Mesenchymal stem cell (in vitro differentiated cells and primary cell): Measurements from ENCODE around the gene OR5T1. TPM values are rescaled to one million over a fixed set of nuclear protein-coding genes. Genes with fewer than 3 reads are reported as not detected.

Experiments used
- DNase-seq: peaks from one replicate; pipeline ENCODE4 v3.0.0-alpha.2; 2013
- H2AFZ ChIP-seq: one replicate; pipeline ENCODE4 v1.6.1; 2013; ENCODE audit warnings: low read depth, mild to moderate bottlenecking, control low read depth, inconsistent platforms, low read length, moderate library complexity
- H2AK5ac ChIP-seq: 2 replicates; pipeline ENCODE4 v1.6.1; 2013; ENCODE audit warnings: low read length, moderate library complexity, mild to moderate bottlenecking, inconsistent platforms; ENCODE audit not compliant: severe bottlenecking
- H2BK120ac ChIP-seq: one replicate; pipeline ENCODE4 v1.6.1; 2013; ENCODE audit warnings: low read depth, mild to moderate bottlenecking, inconsistent platforms, low read length, moderate library complexity
- H2BK12ac ChIP-seq, 2 experiments: one replicate each; pipeline ENCODE4 v1.6.1; 2013; ENCODE audit warnings: inconsistent platforms in 2 of 2, low read length in 2 of 2, mild to moderate bottlenecking in 2 of 2, moderate library complexity in 2 of 2, control low read depth in 1 of 2
- H2BK15ac ChIP-seq: one replicate; pipeline ENCODE4 v1.6.1; 2013; ENCODE audit warnings: mild to moderate bottlenecking, low read depth, inconsistent platforms; ENCODE audit not compliant: poor library complexity, severe bottlenecking
- H2BK5ac ChIP-seq: 2 replicates; pipeline ENCODE4 v1.6.1; 2013; ENCODE audit warnings: low read depth, mild to moderate bottlenecking, low read length, control low read depth, inconsistent platforms; ENCODE audit not compliant: poor library complexity, severe bottlenecking
- H3K14ac ChIP-seq, 2 experiments: one replicate each; pipeline ENCODE4 v1.6.1; 2013; ENCODE audit warnings: inconsistent platforms in 2 of 2, low read length in 2 of 2, control low read depth in 1 of 2, mild to moderate bottlenecking in 1 of 2, moderate library complexity in 1 of 2
- H3K18ac ChIP-seq, 2 experiments: one replicate each; pipeline ENCODE4 v1.6.1; 2013; ENCODE audit warnings: inconsistent platforms in 2 of 2, low read length in 2 of 2, control low read depth in 1 of 2, low read depth in 1 of 2, mild to moderate bottlenecking in 1 of 2
- H3K23ac ChIP-seq, 2 experiments: one replicate each; pipeline ENCODE4 v1.6.1; 2013; ENCODE audit warnings: inconsistent platforms in 2 of 2, low read length in 2 of 2, mild to moderate bottlenecking in 2 of 2, moderate library complexity in 2 of 2, control low read depth in 1 of 2
- H3K27ac ChIP-seq: 2 replicates; pipeline ENCODE4 v1.5.1; 2013; ENCODE audit warnings: mild to moderate bottlenecking, moderate library complexity, low read length, control low read depth, inconsistent platforms; ENCODE audit not compliant: poor library complexity, severe bottlenecking
- H3K27me3 ChIP-seq, 2 experiments: 2 replicates each; pipeline versions ENCODE4 v1.6.1 to v1.7.0; 2013; ENCODE audit warnings: low read length in 2 of 2, mild to moderate bottlenecking in 2 of 2, moderate library complexity in 2 of 2, control low read depth in 1 of 2, inconsistent platforms in 1 of 2; ENCODE audit not compliant: control insufficient read depth in 1 of 2, insufficient read depth in 1 of 2
- H3K36me3 ChIP-seq, 2 experiments: 2 replicates each; pipeline versions ENCODE4 v1.6.1 to v1.7.0; 2013; ENCODE audit warnings: low read length in 2 of 2, control low read depth in 1 of 2, inconsistent platforms in 1 of 2, low read depth in 1 of 2, mild to moderate bottlenecking in 1 of 2; ENCODE audit not compliant: insufficient read depth in 2 of 2, control insufficient read depth in 1 of 2
- H3K4ac ChIP-seq, 2 experiments: one replicate each; pipeline ENCODE4 v1.6.1; 2013; ENCODE audit warnings: inconsistent platforms in 2 of 2, low read length in 2 of 2, mild to moderate bottlenecking in 2 of 2, moderate library complexity in 2 of 2, control low read depth in 1 of 2, low read depth in 1 of 2
- H3K4me1 ChIP-seq: 2 replicates; pipeline ENCODE4 v1.6.1; 2013; ENCODE audit warnings: low read depth, low read length, control low read depth; ENCODE audit not compliant: control insufficient read depth, insufficient read depth
- H3K4me2 ChIP-seq: 2 replicates; pipeline ENCODE4 v1.6.1; 2013; ENCODE audit warnings: low read length, mild to moderate bottlenecking, inconsistent platforms; ENCODE audit not compliant: poor library complexity, severe bottlenecking
- H3K4me3 ChIP-seq, 2 experiments: 2 replicates each; pipeline versions ENCODE4 v1.5.1 to v1.7.0; 2013; ENCODE audit warnings: low read length in 2 of 2, mild to moderate bottlenecking in 2 of 2, control low read depth in 1 of 2, low read depth in 1 of 2; ENCODE audit not compliant: insufficient read depth in 1 of 2
- H3K79me1 ChIP-seq: replicated peaks from 2 replicates; pipeline ENCODE4 v1.6.1; 2013; ENCODE audit warnings: mild to moderate bottlenecking, control low read depth, low read length, inconsistent platforms; ENCODE audit not compliant: poor library complexity, severe bottlenecking
- H3K9ac ChIP-seq: 2 replicates; pipeline ENCODE4 v1.7.0; 2013; ENCODE audit warnings: mild to moderate bottlenecking, low read length, moderate library complexity
- H3K9me3 ChIP-seq: 2 replicates; pipeline ENCODE4 v1.7.0; 2013; ENCODE audit warnings: mild to moderate bottlenecking, low read length; ENCODE audit not compliant: control insufficient read depth
- H4K8ac ChIP-seq: one replicate; pipeline ENCODE4 v1.6.1; 2013; ENCODE audit warnings: inconsistent platforms, mild to moderate bottlenecking, low read length, moderate library complexity
- H4K91ac ChIP-seq: one replicate; pipeline ENCODE4 v1.6.1; 2013; ENCODE audit warnings: mild to moderate bottlenecking, low read length, inconsistent platforms
- WGBS: methylation state at CpG from one replicate; pipeline ENCODE4 v1.1.7; 2013; ENCODE audit warnings: mixed read lengths; 5-methylcytosine and 5-hydroxymethylcytosine counted together
- polyA plus RNA-seq, 2 experiments: library from polyadenylated mRNA; stranded (reverse); fragments of 200-250 nt; gene quantifications; one replicate each; pipeline ENCODE4 v1.2.3, GENCODE V29; 2013

OR5T1 gene
- not detected for polyA plus RNA-seq (2013, experiment 1 of 2)
- polyA plus RNA-seq (2013, experiment 2 of 2), result not detected

DNA sequence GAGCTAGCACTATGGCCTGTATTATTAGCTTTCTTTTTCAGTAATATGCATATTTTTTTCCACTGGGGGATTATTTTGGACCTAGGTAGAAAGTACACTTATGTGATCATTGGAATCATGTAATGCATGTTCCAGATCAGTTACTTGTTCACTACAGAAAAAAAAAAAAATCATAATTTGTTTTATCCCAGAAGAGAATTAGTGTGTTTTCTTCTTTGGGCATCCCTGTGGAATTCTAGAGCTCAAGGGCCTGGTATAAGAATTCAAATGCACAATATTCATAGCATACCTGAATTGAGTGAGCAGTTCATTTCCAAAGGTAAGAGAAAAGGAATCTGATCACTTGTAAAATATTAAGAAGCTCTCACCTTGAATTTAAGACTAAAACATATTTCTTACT is at the start of gene OR5T1:
OR5T1 (plus strand) TSS at position 301 of the 400 bp plus-strand sequence. CDS start 1,485 bp downstream, outside the sequence.
- no peak within 1 kb of the TSS for H2BK5ac ChIP-seq
- H3K4me3 ChIP-seq, result no peak within 1 kb of the TSS
- H3K27ac ChIP-seq, result no peak within 1 kb of the TSS
- no peak within 1 kb of the TSS for H3K14ac ChIP-seq
- H4K8ac ChIP-seq, result no peak within 1 kb of the TSS
- H3K9me3 ChIP-seq, result peaks cover 6% of the 10 kb centered on the region
- no peak within 1 kb of the TSS for H3K9ac ChIP-seq
- H4K91ac ChIP-seq, result no peak within 1 kb of the TSS
- H3K18ac ChIP-seq, result no peak within 1 kb of the TSS
- H2BK15ac ChIP-seq, result no peak within 1 kb of the TSS
- no peaks in the 10 kb centered on the region for H3K27me3 ChIP-seq
- DNase-seq, result no peak
- no peak within 1 kb of the TSS for H2AFZ ChIP-seq
- no peaks in the 10 kb centered on the region for H3K36me3 ChIP-seq
- no peak within 1 kb of the TSS for H3K4ac ChIP-seq
- no peak within 1 kb of the TSS for H2BK120ac ChIP-seq
- no peaks in the 10 kb centered on the region for H3K4me1 ChIP-seq
- H3K4me2 ChIP-seq, result no peak within 1 kb of the TSS
- H2BK12ac ChIP-seq, result no peak within 1 kb of the TSS
- no peak within 1 kb of the TSS for H2AK5ac ChIP-seq
- no peaks in the 10 kb centered on the region for H3K79me1 ChIP-seq
- H3K23ac ChIP-seq, result no peak within 1 kb of the TSS

- no peak within 1 kb of the TSS for H3K23ac ChIP-seq
- H3K4me1 ChIP-seq, result no peaks in the 10 kb centered on the region
- H3K4me3 ChIP-seq, result no peak within 1 kb of the TSS
- no peak within 1 kb of the TSS for H4K8ac ChIP-seq
- WGBS, result no CpG with 5 or more reads among the region's 1 CpG
- H3K27ac ChIP-seq, result no peak within 1 kb of the TSS
- H2BK12ac ChIP-seq, result no peak within 1 kb of the TSS
- no peak within 1 kb of the TSS for H3K14ac ChIP-seq
- no peak within 1 kb of the TSS for H3K4ac ChIP-seq
- DNase-seq, result no peak
- H4K91ac ChIP-seq, result no peak within 1 kb of the TSS
- H3K9ac ChIP-seq, result no peak within 1 kb of the TSS
- no peaks in the 10 kb centered on the region for H3K36me3 ChIP-seq
- no peak within 1 kb of the TSS for H2AK5ac ChIP-seq
- H2AFZ ChIP-seq, result no peak within 1 kb of the TSS
- no peak within 1 kb of the TSS for H2BK120ac ChIP-seq
- H2BK5ac ChIP-seq, result no peak within 1 kb of the TSS
- no peak within 1 kb of the TSS for H3K18ac ChIP-seq
- H3K4me2 ChIP-seq, result no peak within 1 kb of the TSS
- H3K9me3 ChIP-seq, result peaks cover 19% of the 10 kb centered on the region
- H3K27me3 ChIP-seq, result no peaks in the 10 kb centered on the region
- H3K79me1 ChIP-seq, result no peaks in the 10 kb centered on the region
- H2BK15ac ChIP-seq, result no peak within 1 kb of the TSS
Observed at GRCh38 chr11:56234155-56234554, 39.8 kb upstream of the OR5T1 start, which contains the start of gene OR5T2. OR5T2 (minus strand) TSS chr11:56234255; CDS start chr11:56233062, 1,193 bp downstream.

- Histone ChIP-seq H2AFZ (no peak within 1 kb of the TSS), H3K36me3 (no peaks in the 10 kb centered on the region), H2AK5ac (no peak within 1 kb of the TSS), H4K8ac (no peak within 1 kb of the TSS), H3K23ac (no peak within 1 kb of the TSS), H4K91ac (no peak within 1 kb of the TSS), H3K4ac (no peak within 1 kb of the TSS), H2BK15ac (no peak within 1 kb of the TSS), H3K79me1 (no peaks in the 10 kb centered on the region), H3K14ac (no peak within 1 kb of the TSS), H3K9me3 (peaks cover 9% of the 10 kb centered on the region), H3K18ac (no peak within 1 kb of the TSS), H3K27ac (no peak within 1 kb of the TSS), H3K9ac (no peak within 1 kb of the TSS), H3K27me3 (no peaks in the 10 kb centered on the region), H2BK120ac (no peak within 1 kb of the TSS), H2BK5ac (no peak within 1 kb of the TSS), H3K4me2 (no peak within 1 kb of the TSS), H2BK12ac (no peak within 1 kb of the TSS), H3K4me3 (no peak within 1 kb of the TSS), H3K4me1 (no peaks in the 10 kb centered on the region)
- no peak for DNase-seq
Observed at GRCh38 chr11:56251954-56252353, 22.0 kb upstream of the OR5T1 start, which contains the start of gene OR5T3. OR5T3 (plus strand) TSS chr11:56252254; CDS start chr11:56252254, 0 bp downstream.

- Histone ChIP-seq H3K4me2 (no peak overlapping the region), H3K79me1 (no peaks in the 10 kb centered on the region), H4K91ac (no peak overlapping the region), H2BK12ac (no peak overlapping the region), H3K9me3 (peaks cover 10% of the 10 kb centered on the region), H3K4ac (no peak overlapping the region), H2AK5ac (no peak overlapping the region), H3K4me3 (no peak overlapping the region), H2AFZ (no peak overlapping the region), H2BK5ac (no peak overlapping the region), H3K9ac (no peak overlapping the region), H3K14ac (no peak overlapping the region), H2BK15ac (no peak overlapping the region), H4K8ac (no peak overlapping the region), H3K18ac (no peak overlapping the region), H3K23ac (no peak overlapping the region), H3K36me3 (no peaks in the 10 kb centered on the region), H3K27me3 (no peaks in the 10 kb centered on the region), H3K27ac (no peak overlapping the region), H3K4me1 (no peaks in the 10 kb centered on the region), H2BK120ac (no peak overlapping the region)
- no peak for DNase-seq
- WGBS, result 25% methylated on average over 1 of the region's 3 CpGs
Observed at GRCh38 chr11:56271092-56271491, 2.9 kb upstream of the OR5T1 start.
